ENCODE measurements around the gene KLHL26. TPM values are rescaled to one million over a fixed set of nuclear protein-coding genes. Genes with fewer than 3 reads are reported as not detected.

The KLHL26 gene
- total and polyA plus RNA-seq, 9 donors = 1.6 to 24.0 (median 10.6) TPM

GRCh38 chr19:18639706-18640243 lies 2.9 kb downstream of the KLHL26 start:
- Histone ChIP-seq H3K4me1 (ENCODE audit: insufficient read depth) (peaks cover 6% of the 10 kb centered on the region), H3K27ac (no peak overlapping the region), H3K27me3 (no peaks in the 10 kb centered on the region), H3K9me3 (no peaks in the 10 kb centered on the region), H3K4me3 (no peak overlapping the region), H3K36me3 (no peaks in the 10 kb centered on the region)
- TF ChIP-seq POLR2A (IDR thresholded peaks at IDR 0.05) (no peak), EP300 (IDR thresholded peaks at IDR 0.05) (no peak), CTCF (IDR thresholded peaks at IDR 0.05) (no peak)
- 65 to 73% (median 67%) methylated on average over 8 of the region's 8 CpGs for WGBS, 3 donors
- DNase-seq = no peak
- intact Hi-C loops (cut with DNase I) = no loop called here

- 72 to 78% (median 75%) methylated on average over 15 of the region's 15 CpGs for WGBS, 3 donors
- Histone ChIP-seq H3K27ac (no peak overlapping the region), H3K27me3 (no peaks in the 10 kb centered on the region), H3K36me3 (no peaks in the 10 kb centered on the region), H3K9me3 (no peaks in the 10 kb centered on the region), H3K4me3 (no peak overlapping the region), H3K4me1 (ENCODE audit: insufficient read depth) (peaks cover 8% of the 10 kb centered on the region)
- intact Hi-C loops (cut with DNase I) = no loop called here
- TF ChIP-seq EP300 (IDR thresholded peaks at IDR 0.05) = no peak
- TF ChIP-seq CTCF (IDR thresholded peaks at IDR 0.05) = no peak
- TF ChIP-seq POLR2A (IDR thresholded peaks at IDR 0.05) = no peak
- no peak for DNase-seq
Observed at GRCh38 chr19:18644196-18645034, 7.6 kb downstream of the KLHL26 start.

DNA sequence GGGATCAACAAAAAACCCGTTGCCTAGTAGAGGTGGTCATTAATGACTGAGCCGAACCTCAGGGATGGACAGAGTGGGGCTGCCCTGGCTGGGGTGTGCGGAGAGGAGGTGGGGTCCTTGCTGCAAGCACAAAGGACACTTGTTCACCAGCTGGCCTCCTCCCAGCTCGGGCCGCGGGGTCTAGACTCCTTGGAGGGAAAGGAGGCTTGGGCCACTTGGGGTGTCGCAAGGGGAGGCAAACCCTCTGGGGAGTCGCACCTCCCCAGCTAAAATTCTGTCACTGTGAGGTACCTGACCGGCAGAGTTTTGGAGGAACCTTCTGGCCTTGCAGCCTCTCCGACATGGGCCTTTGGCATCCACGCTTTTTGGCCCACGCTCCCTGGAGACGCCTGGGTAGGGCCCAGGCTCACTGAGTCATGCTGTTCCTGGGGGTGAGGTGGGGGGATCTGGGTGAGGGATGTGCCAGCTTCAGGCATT lies 8.2 kb downstream of the KLHL26 start:
- no peak overlapping the region for H3K27ac ChIP-seq
- no peaks in the 10 kb centered on the region for H3K27me3 ChIP-seq
- 85 to 88% (median 88%) methylated on average over 13 of the region's 13 CpGs for WGBS, 3 donors
- TF ChIP-seq CTCF (IDR thresholded peaks at IDR 0.05) (no peak), EP300 (IDR thresholded peaks at IDR 0.05) (no peak), POLR2A (IDR thresholded peaks at IDR 0.05) (no peak)
- H3K36me3 ChIP-seq = no peaks in the 10 kb centered on the region
- no peak for DNase-seq
- intact Hi-C loops (cut with DNase I) = no loop called here
- no peak overlapping the region for H3K4me3 ChIP-seq
- peaks cover 10% of the 10 kb centered on the region for H3K4me1 ChIP-seq (ENCODE audit: insufficient read depth)
- no peaks in the 10 kb centered on the region for H3K9me3 ChIP-seq

GRCh38 chr19:18646535-18647370 lies 9.9 kb downstream of the KLHL26 start:
- H3K9me3 ChIP-seq = no peaks in the 10 kb centered on the region
- intact Hi-C loops (cut with DNase I) = no loop called here
- H3K27ac ChIP-seq = no peak overlapping the region
- H3K4me3 ChIP-seq = no peak overlapping the region
- DNase-seq = no peak
- no peak for TF ChIP-seq EP300 (IDR thresholded peaks at IDR 0.05)
- no peak for TF ChIP-seq CTCF (IDR thresholded peaks at IDR 0.05)
- no peak for TF ChIP-seq POLR2A (IDR thresholded peaks at IDR 0.05)
- WGBS, 3 donors = 90 to 91% (median 90%) methylated on average over 34 of the region's 34 CpGs
- H3K27me3 ChIP-seq = no peaks in the 10 kb centered on the region
- peaks cover 20% of the 10 kb centered on the region for H3K4me1 ChIP-seq (ENCODE audit: insufficient read depth)
- H3K36me3 ChIP-seq = no peaks in the 10 kb centered on the region
